DOHH2 (cell line): Measurements from ENCODE around the gene PDE10A.

Experiments
- EZH2phosphoT487 ChIP-seq: fragments of 200-600 bp; sonication (generic); IDR thresholded peaks from 2 replicates; pipeline ENCODE4 v1.6.1; 2017; ENCODE audit warnings: borderline replicate concordance, mild to moderate bottlenecking, antibody characterized with exemption, low read length, moderate library complexity, mixed read lengths
- TF ChIP-seq, protein P1 (sequence below): fragments of 200-600 bp; sonication (generic); IDR thresholded peaks from one replicate; pipeline ENCODE4 v1.5.1; 2014; ENCODE audit warnings: antibody characterized with exemption, mild to moderate bottlenecking, low read depth, low read length; ENCODE audit not compliant: poor library complexity, severe bottlenecking

DNA sequence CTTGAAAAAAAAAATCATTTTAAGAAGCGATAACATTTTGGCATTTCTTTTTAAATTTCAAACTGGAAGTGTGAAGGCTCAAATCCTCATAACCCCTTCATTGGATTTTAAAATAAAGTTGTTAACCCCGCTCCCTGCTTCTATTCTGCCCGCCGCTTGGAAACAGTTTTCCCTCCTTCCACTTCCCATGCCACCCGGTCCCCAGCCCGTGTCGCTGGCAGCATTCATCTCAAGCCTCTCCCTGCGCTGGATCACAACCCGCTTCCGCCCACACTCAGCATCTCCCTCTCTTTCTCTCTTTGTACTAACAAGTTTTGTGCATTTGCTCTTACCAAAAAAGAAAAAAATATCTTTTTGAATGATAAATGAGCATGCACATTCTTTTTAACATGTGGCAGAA lies 15.4 kb upstream of the PDE10A start:
- TF ChIP-seq, protein P1, sequence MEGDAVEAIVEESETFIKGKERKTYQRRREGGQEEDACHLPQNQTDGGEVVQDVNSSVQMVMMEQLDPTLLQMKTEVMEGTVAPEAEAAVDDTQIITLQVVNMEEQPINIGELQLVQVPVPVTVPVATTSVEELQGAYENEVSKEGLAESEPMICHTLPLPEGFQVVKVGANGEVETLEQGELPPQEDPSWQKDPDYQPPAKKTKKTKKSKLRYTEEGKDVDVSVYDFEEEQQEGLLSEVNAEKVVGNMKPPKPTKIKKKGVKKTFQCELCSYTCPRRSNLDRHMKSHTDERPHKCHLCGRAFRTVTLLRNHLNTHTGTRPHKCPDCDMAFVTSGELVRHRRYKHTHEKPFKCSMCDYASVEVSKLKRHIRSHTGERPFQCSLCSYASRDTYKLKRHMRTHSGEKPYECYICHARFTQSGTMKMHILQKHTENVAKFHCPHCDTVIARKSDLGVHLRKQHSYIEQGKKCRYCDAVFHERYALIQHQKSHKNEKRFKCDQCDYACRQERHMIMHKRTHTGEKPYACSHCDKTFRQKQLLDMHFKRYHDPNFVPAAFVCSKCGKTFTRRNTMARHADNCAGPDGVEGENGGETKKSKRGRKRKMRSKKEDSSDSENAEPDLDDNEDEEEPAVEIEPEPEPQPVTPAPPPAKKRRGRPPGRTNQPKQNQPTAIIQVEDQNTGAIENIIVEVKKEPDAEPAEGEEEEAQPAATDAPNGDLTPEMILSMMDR: no peak
- TF ChIP-seq EZH2phosphoT487: no peak
